Cortex of kidney (tissue), 1 donor: ENCODE results near the gene ST6GALNAC5.

ENCODE experiments used
- DNase-seq: peaks from one replicate; lab custom pipeline; 2025; lab: John Stamatoyannopoulos, UW

ST6GALNAC5 gene

DNA sequence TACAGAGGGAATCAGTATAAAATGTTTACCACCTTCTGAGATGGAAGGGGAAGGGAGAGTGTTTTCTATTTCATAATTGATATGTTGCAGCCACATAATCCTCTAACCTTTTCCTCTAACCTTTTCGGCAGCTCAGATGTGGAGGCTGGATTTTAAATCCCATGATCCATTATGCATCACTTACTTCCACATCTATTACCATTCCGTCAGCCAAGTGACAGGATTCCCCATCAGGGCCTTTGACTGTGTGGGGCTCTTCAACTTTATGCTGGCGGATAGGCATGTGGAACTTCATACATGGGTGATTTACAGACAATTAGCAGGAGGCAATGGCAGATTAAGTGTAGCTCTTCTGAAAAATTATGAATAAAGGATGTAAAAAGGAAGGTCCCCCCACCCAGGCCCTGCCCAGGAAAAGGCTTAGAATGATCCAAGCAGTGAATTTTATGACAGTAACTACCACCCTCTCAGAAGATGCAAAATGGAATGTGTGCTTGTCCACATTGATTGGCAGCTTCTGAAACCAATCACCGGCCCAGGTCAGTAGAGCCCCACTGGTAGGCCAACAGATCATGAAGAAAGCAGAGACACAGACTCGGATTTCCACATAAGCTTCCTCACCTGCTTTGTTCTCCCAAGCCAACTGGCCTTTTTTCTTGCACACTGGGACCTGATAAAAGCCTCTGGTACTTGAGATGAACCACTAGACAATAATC is 147.0 kb downstream of the ST6GALNAC5 start:
- DNase-seq = no peak

DNA sequence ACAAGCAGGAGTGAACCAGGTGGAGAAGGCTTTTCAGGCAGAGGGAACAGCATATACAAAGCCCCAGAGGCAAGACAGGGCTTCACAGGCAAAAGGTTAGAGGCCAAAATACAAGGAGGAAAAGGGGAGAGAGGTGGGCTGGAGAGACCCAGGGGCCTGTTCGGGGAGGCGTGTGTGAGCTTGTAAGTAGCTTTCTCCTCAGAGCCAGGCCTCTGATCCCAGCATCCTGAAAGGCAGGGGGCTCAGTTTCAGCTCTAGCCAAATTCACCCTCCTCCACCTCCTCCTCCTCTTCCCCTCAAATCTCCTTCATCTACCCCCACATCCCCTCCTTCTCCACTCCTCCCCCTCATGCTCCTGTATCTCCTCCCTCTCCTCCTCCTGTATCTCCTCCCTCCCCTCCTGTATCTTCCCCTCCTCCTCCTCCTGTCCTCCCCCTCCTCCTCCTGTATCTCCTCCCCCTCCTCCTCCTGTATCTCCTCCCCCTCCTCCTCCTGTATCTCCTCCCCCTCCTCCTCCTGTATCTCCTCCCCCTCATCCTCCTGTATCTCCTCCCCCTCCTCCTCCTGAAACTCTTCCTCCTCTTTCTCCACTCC is 148.6 kb downstream of the ST6GALNAC5 start:
- no peak for DNase-seq

DNA sequence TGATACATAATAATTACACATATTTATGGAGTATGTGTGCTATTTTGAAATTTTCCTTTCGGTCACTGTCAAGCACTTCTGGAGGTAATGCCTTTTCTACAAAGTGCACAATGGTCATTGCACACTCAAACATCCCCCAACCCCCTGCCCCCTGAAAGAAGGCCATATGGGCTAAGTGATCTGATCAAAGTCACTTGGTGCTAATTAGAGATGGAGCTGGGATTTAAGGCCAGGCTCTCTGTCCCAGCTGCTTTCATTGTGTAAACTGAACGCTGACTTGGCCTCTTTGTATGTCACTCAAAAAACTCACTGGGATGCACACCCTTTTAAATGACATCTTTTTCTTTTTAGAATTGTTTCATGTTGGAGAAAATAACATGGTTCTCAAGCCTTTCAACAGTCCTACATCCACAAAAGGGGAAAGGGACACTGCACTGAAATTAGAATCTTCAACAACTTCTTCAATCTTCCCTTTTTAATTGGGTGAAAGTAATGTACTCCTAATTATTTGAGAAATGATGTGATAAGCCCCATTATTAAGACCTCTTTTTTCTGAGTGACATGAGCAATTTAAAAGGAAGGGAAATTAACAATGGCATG is 149.2 kb downstream of the ST6GALNAC5 start:
- no peak for DNase-seq

DNA sequence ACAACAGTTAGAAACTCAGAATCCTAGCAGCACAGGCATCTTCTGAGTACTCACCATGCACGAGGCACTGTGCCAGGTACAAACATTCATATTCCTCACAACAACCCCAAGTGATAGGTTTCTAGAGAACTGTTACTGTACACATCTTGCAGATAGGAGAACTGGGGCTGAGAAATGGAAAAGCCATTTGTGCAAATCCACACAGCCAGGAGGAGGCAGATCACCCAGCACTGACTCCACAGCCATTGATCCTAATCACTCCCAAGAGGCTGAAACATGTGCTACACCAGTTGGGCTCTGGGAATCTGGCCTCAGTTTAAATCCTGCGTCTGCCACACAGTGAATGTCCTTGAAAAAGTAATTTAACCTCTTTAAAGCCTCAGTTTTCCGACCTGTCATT is 151.0 kb downstream of the ST6GALNAC5 start:
- no peak for DNase-seq

DNA sequence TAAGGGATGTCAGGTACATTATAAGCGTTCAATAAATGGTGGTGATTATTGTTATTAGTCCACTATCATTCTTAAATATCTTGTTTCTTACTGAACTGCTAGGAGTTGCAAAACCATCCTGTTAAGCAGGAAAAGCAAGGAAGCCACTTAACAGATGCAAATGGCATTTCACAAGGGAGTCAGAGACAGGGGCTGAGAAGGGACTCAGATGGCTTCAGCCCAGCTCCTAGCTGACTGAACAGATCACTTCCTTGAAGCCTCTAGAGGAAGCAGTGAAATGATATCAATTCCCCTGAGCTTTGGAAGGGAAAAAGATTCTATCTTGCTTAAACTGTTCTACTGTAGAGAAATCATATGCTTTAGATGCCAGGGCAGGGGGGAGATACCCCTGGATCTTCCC is 151.5 kb downstream of the ST6GALNAC5 start:
- DNase-seq = no peak

DNA sequence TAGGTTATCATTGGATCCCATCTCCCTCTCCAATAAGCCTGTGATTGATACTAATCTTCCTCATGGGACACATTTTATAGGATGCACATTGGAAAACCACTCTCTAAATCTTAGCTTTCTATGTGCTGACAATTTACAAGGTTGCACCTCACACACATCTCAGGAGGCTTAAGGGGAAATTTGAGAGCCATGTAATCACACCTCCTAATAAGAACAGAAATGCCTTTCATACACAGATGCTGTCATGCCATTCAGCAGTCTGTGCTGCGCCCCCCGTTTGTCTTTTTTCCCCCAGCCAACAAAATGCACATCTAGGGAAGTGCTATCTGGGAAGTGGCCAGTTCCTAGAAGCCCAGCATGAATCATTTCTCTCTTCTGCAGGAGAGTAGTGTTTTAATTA is 154.5 kb downstream of the ST6GALNAC5 start:
- DNase-seq = no peak

DNA sequence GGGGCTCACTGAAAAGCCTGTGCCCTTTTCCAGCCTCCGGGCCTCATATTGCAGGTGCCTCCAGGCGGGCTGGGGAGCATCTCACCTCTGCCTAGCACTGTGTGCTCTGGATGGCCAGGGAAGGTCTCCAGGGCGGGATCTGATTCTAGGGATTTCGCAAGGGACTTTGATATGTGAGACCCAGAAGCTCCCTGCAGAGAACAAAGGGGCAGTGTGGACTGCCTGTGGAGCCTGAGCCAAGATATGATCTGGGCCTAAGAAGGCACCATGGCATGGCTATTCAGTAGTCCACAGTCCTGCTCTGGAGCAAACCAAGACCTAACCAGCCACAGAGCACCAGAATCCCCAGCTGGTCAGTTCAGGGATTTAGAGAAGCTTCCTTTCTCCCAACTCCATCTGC is 157.2 kb downstream of the ST6GALNAC5 start:
- DNase-seq = no peak

DNA sequence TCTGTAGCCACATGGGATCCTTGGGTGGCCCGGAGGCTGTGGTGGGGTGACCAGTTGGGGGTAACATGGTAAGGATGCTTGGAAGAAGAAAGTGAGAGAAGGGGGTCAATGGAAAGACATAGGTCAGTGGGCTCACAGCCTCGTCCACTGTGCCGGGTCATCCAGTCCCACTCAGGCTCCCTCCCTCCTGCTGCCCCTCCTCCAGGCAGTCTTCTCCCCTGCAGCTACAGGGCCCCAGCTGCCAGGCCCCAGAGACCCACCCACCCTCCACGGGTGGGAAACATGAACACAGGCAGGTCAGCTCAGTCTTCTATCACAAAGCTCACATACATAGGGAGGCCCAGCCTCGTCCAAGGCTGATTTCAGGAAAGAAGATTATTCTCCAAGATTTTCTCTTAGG is 158.3 kb downstream of the ST6GALNAC5 start:
- DNase-seq = no peak

DNA sequence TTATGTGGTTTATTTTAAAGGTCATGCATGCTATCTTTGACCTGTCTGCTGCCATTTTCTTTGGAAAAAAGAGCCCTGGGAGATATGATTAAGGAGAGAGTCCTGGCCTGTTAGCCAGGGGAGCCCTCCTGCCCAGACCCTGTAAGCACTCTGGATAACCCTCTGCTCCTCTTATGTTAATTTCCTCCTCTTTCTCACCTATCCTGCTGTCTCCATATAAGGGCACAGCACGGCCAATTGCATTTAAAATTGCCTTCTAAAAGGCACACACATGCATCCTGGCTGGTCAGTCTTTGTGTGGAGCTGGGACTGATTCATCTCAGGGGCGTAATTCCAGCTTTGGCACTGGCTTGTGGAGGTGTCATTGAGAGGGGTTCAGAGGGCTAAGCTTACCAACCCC is 158.9 kb downstream of the ST6GALNAC5 start:
- DNase-seq = no peak

DNA sequence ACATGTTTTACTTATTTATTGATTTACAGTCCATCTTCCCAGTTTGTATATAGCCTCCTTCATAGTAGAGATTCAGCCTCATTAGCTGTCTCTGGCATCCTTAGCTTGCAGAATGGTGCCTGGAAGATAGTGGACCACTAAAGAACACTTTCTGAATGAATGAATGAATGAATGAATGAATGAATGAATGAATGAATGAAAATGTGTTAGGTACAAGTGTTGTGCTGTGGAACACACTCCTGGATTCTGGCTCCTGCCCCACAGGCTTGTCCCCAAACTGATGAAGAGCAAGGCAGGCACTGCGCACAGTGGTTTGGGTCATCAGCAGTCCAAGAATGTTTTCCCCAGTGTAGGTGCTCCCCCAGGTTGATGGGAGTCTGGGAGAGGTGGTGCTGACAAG is 159.4 kb downstream of the ST6GALNAC5 start:
- no peak for DNase-seq

DNA sequence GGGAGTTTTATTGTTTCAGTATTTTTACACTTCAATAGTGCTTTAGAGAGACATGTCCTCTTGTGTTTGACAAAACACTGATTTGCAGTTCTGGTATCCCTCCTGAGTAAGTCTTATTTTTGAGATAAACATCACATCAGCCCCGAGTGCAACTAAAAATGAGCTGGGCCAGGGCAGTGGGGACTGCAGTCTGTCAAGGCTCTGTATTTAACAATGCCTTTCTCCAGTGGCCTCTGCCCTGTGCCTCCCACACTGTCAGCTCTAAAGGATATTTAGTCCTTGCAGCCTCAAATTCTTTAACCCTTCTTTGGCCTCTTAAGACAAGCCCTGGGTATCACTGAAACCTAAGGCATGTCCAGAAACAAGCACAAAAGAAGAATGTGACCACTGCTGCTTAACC is 160.6 kb downstream of the ST6GALNAC5 start:
- DNase-seq = no peak

DNA sequence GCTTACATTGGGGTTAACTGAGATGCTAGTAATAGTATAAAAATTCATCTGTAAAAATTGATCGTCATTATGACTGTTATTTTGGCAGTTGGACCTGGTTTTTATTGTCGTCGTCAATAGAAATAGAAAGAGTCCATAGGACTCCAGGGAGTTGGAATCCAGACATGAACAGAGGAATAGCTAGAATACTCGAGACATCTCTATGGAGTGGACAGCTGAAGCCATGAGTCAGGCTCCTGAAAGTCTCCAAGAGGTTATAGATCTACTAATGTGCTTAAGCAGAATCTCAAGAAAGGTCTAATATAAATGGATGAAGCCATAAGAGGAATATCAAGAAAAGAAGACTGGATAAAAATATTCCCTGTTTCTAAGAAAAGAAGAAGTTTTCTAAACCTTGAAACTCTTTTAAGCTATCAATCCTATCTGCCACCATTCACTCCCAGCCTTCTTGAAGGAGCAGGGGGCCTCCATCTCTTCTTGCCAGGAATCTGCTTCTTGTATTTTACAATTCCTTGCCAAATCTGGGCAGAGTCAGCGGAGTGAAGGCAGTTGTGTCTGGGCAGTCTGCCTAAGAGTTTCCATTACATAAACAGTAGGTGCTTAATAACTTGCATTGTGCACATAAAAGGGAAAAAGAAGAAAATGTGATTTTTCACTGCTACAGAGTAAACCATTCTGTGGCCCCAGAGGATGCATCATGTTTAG is 163.3 kb downstream of the ST6GALNAC5 start:
- no peak for DNase-seq

DNA sequence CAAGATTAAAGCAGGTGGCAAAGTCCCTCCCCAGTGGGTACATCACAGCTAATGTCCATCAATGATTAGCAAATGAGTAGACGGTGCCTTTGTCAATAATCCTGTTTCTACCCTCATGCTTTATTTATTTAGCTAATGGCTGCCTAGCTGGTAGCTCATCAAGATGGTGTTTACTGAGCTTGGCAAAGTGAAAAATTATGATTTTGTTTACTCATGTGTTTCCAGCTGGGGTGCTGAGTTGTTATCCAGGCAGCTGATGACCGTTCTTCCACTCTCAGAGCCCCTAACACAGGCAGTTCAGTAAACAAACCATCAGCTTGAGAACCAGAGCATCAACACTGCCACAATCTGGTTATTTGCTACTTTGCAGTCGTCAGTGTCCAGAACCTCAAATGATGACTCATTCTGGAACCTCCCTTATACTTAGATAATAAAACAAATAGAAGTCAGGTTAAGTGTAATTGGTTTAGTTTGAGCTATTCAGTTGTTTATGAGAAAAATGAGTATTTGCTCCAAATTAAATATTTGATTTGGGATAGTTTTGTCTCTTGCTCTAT is 163.9 kb downstream of the ST6GALNAC5 start:
- DNase-seq = no peak

DNA sequence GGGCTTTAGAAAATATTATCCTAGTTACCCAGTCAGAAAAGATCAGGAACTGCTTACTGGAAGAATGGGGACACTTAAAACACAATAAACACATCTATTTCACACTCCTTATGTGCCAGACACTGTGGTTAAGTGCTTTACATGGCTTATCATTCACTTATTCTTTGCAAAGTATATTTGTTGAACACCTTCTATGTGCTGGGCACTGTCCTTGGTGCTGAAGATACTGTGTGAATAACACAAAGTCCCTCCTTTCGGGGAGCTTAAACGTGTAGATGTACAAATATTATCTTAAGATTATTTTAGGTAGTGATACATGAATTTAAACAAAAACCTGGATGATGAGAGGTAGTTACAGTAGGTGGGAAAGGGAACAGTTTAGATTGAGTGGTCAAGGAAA is 169.3 kb downstream of the ST6GALNAC5 start:
- no peak for DNase-seq

DNA sequence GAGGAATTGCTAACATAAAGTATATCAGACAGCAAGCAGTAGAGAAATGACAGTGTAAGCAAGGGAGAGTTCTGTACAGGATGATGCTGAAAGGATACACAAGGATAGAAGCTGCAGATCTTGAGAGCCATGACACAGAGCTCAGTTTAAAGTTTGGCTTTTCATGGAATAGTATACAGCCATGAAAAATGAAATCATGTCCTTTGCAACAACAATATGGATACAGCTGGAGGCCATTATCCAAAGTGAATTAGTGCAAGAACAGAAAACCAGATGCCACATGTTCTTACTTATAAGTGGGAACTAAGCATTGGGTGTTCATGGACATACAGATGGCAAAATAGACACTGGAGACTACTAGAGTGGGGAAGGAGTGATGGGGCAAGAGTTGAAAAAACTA is 169.8 kb downstream of the ST6GALNAC5 start:
- DNase-seq = no peak

DNA sequence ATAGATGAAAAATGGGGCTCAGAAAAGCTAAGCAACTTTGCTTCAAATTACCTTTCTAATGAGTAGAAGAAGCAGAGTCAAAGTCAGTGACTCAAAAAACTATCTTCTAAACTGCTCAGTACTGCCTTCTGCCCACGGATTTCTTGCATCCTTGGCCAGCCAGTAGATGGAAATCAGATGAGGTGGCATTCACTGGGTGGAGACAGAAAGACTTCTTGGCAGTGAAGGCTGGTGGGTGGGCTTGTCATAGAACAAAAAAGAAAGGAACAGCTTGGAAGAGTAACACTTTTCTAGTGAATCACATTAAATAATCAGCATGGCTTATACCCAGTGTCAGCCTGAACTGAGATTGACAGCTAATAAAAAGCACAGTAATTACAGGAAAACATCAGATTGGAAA is 170.7 kb downstream of the ST6GALNAC5 start:
- DNase-seq = no peak

DNA sequence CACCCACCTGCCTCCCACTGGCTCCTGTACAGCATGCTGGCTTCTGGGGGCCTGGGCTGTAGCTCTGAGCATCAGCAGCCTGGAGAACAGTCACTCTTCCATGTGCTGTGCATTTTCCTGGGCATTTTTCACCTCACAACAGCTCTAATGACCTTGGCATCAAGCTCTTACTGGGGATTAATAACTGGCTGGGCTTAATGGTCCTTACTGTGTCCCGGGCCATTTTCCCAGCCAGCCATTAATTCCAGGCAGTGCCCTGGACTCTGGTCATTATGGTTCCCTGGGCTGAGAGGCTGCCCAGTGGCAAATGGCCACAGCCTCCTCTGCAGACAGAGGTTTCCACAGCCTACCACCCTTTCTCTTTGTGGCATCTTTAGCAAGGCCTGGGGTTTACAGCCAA is 171.8 kb downstream of the ST6GALNAC5 start:
- no peak for DNase-seq

DNA sequence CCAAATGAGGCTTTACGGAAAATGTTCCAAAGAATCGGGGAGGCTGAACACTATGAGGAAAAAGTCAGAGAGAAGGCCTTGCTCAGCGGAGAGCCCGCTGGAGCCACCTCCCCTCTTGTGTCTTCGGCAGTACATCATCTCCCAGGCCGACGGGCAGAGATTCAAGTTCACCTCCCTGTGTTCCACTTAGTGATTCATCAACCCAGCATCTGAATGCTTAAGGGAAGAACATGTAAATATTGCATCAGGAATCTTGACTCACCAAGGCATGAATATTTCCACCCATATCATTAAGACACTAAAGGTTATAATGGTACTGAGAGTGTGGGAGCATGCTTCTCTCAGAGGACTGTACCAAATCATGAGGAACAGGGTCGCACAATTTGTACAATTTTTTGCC is 172.5 kb downstream of the ST6GALNAC5 start:
- no peak for DNase-seq

DNA sequence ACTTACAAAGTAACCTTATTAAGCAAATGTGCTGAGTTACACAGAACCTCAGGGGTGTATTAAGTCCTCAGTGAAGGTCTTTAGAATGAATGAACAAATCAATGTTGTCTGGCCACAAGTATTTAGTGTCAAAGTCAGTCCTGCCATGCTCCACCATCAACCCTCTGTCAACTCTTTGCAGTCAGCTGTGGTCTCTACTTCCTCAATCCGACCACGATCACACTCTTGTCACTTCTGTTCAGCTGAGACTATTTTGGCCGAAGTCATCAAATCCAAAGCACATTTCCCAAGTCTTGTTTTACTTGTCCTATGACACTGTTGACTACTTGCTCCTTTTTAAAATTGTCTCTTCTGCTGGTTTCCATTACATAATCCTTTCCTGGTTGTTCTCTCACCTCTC is 173.5 kb downstream of the ST6GALNAC5 start:
- no peak for DNase-seq

DNA sequence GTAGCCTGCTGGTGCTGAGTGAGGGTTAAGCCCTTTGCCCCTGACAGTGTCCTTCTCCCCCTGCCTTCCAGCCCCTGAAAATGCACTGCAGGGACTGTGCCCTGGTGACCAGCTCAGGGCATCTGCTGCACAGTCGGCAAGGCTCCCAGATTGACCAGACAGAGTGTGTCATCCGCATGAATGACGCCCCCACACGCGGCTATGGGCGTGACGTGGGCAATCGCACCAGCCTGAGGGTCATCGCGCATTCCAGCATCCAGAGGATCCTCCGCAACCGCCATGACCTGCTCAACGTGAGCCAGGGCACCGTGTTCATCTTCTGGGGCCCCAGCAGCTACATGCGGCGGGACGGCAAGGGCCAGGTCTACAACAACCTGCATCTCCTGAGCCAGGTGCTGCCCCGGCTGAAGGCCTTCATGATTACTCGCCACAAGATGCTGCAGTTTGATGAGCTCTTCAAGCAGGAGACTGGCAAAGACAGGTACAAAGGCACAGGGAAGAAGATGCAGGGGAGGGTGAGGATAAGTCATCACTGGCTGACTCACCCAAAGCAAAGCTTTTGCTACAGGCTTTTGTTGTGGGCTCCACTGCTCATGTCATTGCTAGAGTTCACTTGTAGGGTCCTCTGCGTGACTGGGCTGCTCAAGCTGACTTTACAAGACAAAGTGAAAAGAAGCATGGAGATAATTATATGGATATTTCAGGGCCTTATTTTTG is 177.0 kb downstream of the ST6GALNAC5 start:
- no peak for DNase-seq

DNA sequence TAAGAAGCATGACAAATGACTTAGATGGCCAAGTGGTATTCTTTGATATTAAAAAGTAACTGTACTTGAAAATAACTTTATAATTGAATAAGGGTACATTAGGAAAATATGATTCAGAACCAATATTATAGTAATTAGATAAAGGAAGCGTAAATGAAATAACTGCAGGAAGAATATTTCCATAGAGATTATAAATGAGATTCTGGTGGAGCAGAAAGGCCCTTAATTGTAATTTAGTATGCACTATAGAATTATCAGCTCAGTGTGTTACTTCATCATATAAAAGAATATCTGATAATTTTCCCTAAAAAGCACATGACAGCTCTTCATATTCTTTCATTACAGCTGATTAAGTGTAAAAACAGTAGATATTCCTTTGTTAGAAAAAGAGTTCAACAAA is 180.3 kb downstream of the ST6GALNAC5 start:
- DNase-seq = no peak

DNA sequence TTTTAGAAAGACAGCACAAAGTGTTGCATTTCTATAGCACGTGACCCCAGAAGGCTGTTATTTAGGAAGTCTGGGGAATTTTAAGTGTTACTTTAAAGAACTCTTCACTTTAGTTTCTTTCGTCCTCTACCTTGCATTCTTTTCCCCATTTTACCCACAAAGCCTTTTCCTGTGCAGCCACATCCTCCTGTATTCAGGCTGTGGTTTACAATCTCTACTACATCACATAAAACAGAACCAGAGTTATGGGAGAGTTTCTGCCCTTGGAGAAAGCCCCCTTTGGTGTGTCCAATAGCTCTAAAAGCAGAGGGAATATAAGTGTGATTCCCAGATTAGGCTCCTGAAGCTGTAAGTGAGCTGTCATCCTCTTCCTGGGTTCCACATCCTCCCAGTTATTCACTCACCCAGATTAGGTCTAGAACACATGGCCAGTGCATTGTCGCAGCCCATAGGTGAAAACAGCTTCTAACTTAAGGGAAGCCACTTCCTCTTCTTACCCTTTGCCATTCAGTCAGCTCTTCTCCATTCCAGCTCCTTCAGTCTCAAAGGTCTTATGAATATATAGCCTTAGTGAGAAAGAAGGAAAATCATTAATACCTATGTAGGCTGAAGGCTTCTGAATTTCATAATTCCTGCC is 180.8 kb downstream of the ST6GALNAC5 start:
- DNase-seq = no peak
